ENCODE results near the gene NGF.
"Not testable (repeated sequence)": the region's sequence is repeated elsewhere in the genome, so short reads cannot be mapped to it uniquely, and the experiment has no call there.

DNA sequence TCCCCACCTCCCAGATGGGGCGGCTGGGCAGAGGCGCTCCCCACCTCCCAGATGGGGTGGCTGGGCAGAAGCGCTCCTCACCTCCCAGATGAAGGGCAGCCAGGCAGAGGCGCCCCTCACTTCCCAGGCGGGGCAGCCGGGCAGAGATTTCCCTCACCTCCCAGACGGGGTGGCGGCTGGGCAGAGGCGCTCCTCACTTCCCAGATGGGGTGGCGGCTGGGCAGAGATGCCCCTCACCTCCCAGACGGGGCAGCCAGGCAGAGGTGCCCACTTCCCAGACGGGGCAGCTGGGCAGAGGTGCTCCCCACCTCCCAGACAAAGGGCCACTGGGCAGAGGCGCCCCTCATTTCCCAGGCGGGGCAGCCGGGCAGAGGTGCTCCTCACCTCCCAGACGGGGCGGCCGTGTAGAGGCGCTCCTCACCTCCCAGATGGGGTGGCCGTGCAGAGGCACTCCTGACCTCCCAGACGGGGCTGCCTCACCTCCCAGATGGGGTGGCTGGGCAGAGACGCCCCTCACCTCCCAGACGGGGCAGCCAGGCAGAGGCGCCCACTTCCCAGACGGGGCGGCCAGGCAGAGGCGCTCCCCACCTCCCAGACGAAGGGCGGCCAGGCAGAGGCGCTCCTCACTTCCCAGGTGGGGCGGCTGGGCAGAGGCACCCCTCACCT lies 21.9 kb upstream of the NGF start:
- TF ChIP-seq CTCF (IDR thresholded peaks at IDR 0.05 in 4 of 5, conservative IDR thresholded peaks at IDR 0.05 in 1 of 5); POLR2A (IDR thresholded peaks at IDR 0.05): not testable (repeated sequence)

All from gastrocnemius medialis (tissue), 4 donors.